A549 (cell line): Measurements from ENCODE around the gene ADGRG2. TPM values are rescaled to one million over a fixed set of nuclear protein-coding genes. Genes with fewer than 3 reads are reported as not detected.
A peak's percentile ranks its signal among the peaks of the same experiment; 100 is the strongest.

ENCODE experiments used
- ATAC-seq, 2 experiments: fragments of 200-7000 bp in 1 of 2; fragments of >200 bp in 1 of 2; cut with Nextera tagmentation in 1 of 2; cut with Tn5 transposase in 1 of 2; 3 replicates each; pipeline versions ENCODE4 v1.8.0 to v1.9.1; 2018 to 2020; ENCODE audit warnings: mild to moderate bottlenecking in 1 of 2, moderate library complexity in 1 of 2
- CTCF ChIA-PET: fragments of 300-600 bp; sonication (Branson Sonifier 250); formaldehyde crosslinking; extraction: SDS; loops from one replicate; lab custom pipeline; 2021; ENCODE audit warnings: antibody characterized with exemption, inconsistent platforms; lab: Yijun Ruan, JAX
- POLR2A ChIA-PET: fragments of 350-600 bp; formaldehyde crosslinking; extraction: SDS; loops from one replicate; lab custom pipeline; 2021; ENCODE audit warnings: antibody characterized with exemption, inconsistent platforms; lab: Yijun Ruan, JAX
- DNase-seq, 2 experiments: peaks; one replicate each; pipeline versions ENCODE4 v3.0.0 to v3.0.0-alpha.2; 2011 to 2016; ENCODE audit warnings: low read depth in 1 of 2, low spot score in 1 of 2
- FAIRE-seq: peaks from 2 replicates; lab custom pipeline; 2011; peaks lifted over from hg19 to GRCh38; lab: Jason Lieb, UNC
- H3K27ac ChIP-seq, 2 experiments: fragments of >200 bp; sonication (Bioruptor Twin); formaldehyde crosslinking; 3 replicates each; pipeline ENCODE4 v1.5.1; 2016 to 2017
- H3K4me1 ChIP-seq: fragments of >200 bp; sonication (Bioruptor Twin); formaldehyde crosslinking; 3 replicates; pipeline ENCODE4 v1.6.1; 2016
- H3K4me2 ChIP-seq: fragments of >200 bp; sonication (Bioruptor Twin); formaldehyde crosslinking; 3 replicates; pipeline ENCODE4 v1.6.1; 2016
- H3K4me3 ChIP-seq: fragments of >200 bp; sonication (Bioruptor Twin); formaldehyde crosslinking; 3 replicates; pipeline ENCODE4 v1.5.1; 2016
- H3K9me3 ChIP-seq: fragments of >200 bp; sonication (Bioruptor Twin); formaldehyde crosslinking; 3 replicates; pipeline ENCODE4 v1.6.1; 2016
- BCL3 ChIP-seq: fragments of >200 bp; sonication (Bioruptor Twin); formaldehyde crosslinking; IDR thresholded peaks from 3 replicates; pipeline ENCODE4 v1.6.1; 2016
- CBX8 ChIP-seq: fragments of 200-600 bp; sonication (generic); IDR thresholded peaks from 2 replicates; pipeline ENCODE4 v1.6.1; 2016
- CEBPB ChIP-seq, 2 experiments: fragments of >200 bp in 1 of 2; sonication (Bioruptor Twin) in 1 of 2; formaldehyde crosslinking in 1 of 2; IDR thresholded peaks; 2 replicates each; pipeline ENCODE4 v1.6.1; 2012 to 2016
- CHD4 ChIP-seq: fragments of 200-600 bp; sonication (generic); IDR thresholded peaks from 2 replicates; pipeline ENCODE4 v1.6.1; 2016; ENCODE audit warnings: antibody characterized with exemption, mild to moderate bottlenecking, borderline replicate concordance
- CTCF ChIP-seq: fragments of >200 bp; sonication (Bioruptor Twin); formaldehyde crosslinking; IDR thresholded peaks from 3 replicates; pipeline ENCODE4 v1.5.1; 2016
- ELK1 ChIP-seq: fragments of 150-350 bp; IDR thresholded peaks from 2 replicates; pipeline ENCODE4 v1.6.1; 2014; ENCODE audit warnings: low read depth, mild to moderate bottlenecking, low read length
- ESRRA ChIP-seq: fragments of 150-350 bp; IDR thresholded peaks from 2 replicates; pipeline ENCODE4 v1.6.1; 2014; ENCODE audit warnings: mild to moderate bottlenecking, low read length, borderline replicate concordance
- FOSL2 ChIP-seq, 2 experiments: fragments of 450-650 bp in 1 of 2; fragments of >200 bp in 1 of 2; sonication (Bioruptor Twin) in 1 of 2; formaldehyde crosslinking; IDR thresholded peaks; 2 replicates each; pipeline versions ENCODE4 v1.5.0 to v1.6.1; 2016 to 2020; ENCODE audit warnings: mild to moderate bottlenecking in 1 of 2, moderate library complexity in 1 of 2
- FOXS1 ChIP-seq: fragments of 250-450 bp; sonication (Bioruptor Pico); IDR thresholded peaks from 2 replicates; pipeline ENCODE4 v1.5.0; 2020; ENCODE audit warnings: mild to moderate bottlenecking, moderate library complexity
- HEYL ChIP-seq: fragments of 250-450 bp; sonication (Bioruptor Pico); IDR thresholded peaks from 2 replicates; pipeline ENCODE4 v1.8.0; 2021; ENCODE audit warnings: mild to moderate bottlenecking, moderate library complexity
- HOXB13 ChIP-seq: fragments of 250-450 bp; sonication (Bioruptor Pico); IDR thresholded peaks from 2 replicates; pipeline ENCODE4 v1.5.0; 2020; ENCODE audit warnings: low read depth, mild to moderate bottlenecking, moderate library complexity
- HOXB5 ChIP-seq: fragments of 250-450 bp; sonication (Bioruptor Pico); IDR thresholded peaks from 2 replicates; pipeline ENCODE4 v1.5.0; 2020; ENCODE audit warnings: mild to moderate bottlenecking, moderate library complexity
- JUN ChIP-seq, 2 experiments: fragments of >200 bp; sonication (Bioruptor Twin); formaldehyde crosslinking; IDR thresholded peaks; 2 replicates in 1 of 2; 3 replicates in 1 of 2; pipeline ENCODE4 v1.6.1; 2016 to 2017
- JUNB ChIP-seq: fragments of >200 bp; sonication (Bioruptor Twin); formaldehyde crosslinking; IDR thresholded peaks from 2 replicates; pipeline ENCODE4 v1.6.1; 2016
- KDM1A ChIP-seq: fragments of 200-600 bp; sonication (generic); IDR thresholded peaks from 2 replicates; pipeline ENCODE4 v1.6.1; 2016; ENCODE audit warnings: low read depth, mild to moderate bottlenecking
- MAFK ChIP-seq: fragments of 450-650 bp; IDR thresholded peaks from 2 replicates; pipeline ENCODE4 v1.6.1; 2014; ENCODE audit not compliant: partially characterized antibody
- MAZ ChIP-seq: fragments of 150-350 bp; IDR thresholded peaks from 2 replicates; pipeline ENCODE4 v1.6.1; 2014; ENCODE audit warnings: antibody characterized with exemption, low read depth, low read length, borderline replicate concordance
- MYC ChIP-seq: IDR thresholded peaks from 2 replicates; pipeline ENCODE4 v1.6.1; 2012; ENCODE audit warnings: mild to moderate bottlenecking, inconsistent platforms, low read length, improper control_type of control experiment, borderline replicate concordance
- NR3C1 ChIP-seq: fragments of >200 bp; sonication (Bioruptor Twin); formaldehyde crosslinking; IDR thresholded peaks from 3 replicates; pipeline ENCODE4 v1.6.1; 2017
- RARB ChIP-seq: fragments of 250-450 bp; sonication (Bioruptor Pico); IDR thresholded peaks from 2 replicates; pipeline ENCODE4 v1.8.0; 2021; ENCODE audit warnings: mild to moderate bottlenecking, moderate library complexity
- TP53 ChIP-seq: fragments of 250-450 bp; sonication (Bioruptor Pico); IDR thresholded peaks from 2 replicates; pipeline ENCODE4 v1.5.0; 2021; ENCODE audit warnings: mild to moderate bottlenecking, moderate library complexity
- ZC3H11A ChIP-seq: fragments of 450-650 bp; IDR thresholded peaks from 2 replicates; pipeline ENCODE4 v1.6.1; 2014; ENCODE audit warnings: antibody characterized with exemption, mild to moderate bottlenecking
- WGBS: methylation state at CpG from one replicate; pipeline ENCODE4 v1.1.6; 2017; ENCODE audit errors: missing lambda C conversion rate; 5-methylcytosine and 5-hydroxymethylcytosine counted together
- polyA plus RNA-seq, 4 experiments: library from polyadenylated mRNA; depleted of rRNA in 3 of 4; stranded (reverse); fragments of >200 nt; fragmentation: RNase III in 1 of 4; extraction: RNeasy Plus Mini Kit Qiagen cat#74134 plus additional on column Dnase treatment in 1 of 4; gene quantifications; 2 replicates in 3 of 4; 3 replicates in 1 of 4; pipeline ENCODE4 v1.2.3, GENCODE V29; 2011 to 2017
- TF ChIP-seq, protein P1 (sequence below): fragments of >200 bp; sonication (Bioruptor Twin); formaldehyde crosslinking; IDR thresholded peaks from 2 replicates; pipeline ENCODE4 v1.6.1; 2016
- TF ChIP-seq, protein P2 (sequence below): fragments of 250-450 bp; sonication (Bioruptor Pico); IDR thresholded peaks from 2 replicates; pipeline ENCODE4 v1.5.0; 2020; ENCODE audit warnings: low read depth, mild to moderate bottlenecking, moderate library complexity

Gene ADGRG2
- polyA plus RNA-seq, 2 of the 4 experiments (the other 2 are of a cell fraction): 5.2 to 10.3 TPM

- TF ChIP-seq, protein P1, sequence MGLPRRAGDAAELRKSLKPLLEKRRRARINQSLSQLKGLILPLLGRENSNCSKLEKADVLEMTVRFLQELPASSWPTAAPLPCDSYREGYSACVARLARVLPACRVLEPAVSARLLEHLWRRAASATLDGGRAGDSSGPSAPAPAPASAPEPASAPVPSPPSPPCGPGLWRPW: peak; percentile 72
- TF ChIP-seq, all 56 proteins: peak for 8
These were observed 127.6 kb downstream of the ADGRG2 start (continued) for GRCh38 chrX:18994713-18995112.

- no peak for ATAC-seq
- WGBS: 39% methylated on average over 7 of the region's 7 CpGs
- ChIA-PET CTCF (interaction anchor here (1.0 to 1.5 kb wide), 3 partner anchors 21 to 61 kb away, joined by 3 to 4 read pairs (median 3); no protein-coding TSS in a partner anchor), POLR2A (no interaction called here)
- FAIRE-seq: peak; percentile 13
- TF ChIP-seq JUNB: 0 out of 2 replicates have a peak, but pooled peaks have one; percentile 24
- no peak for TF ChIP-seq FOSL2 (IDR thresholded peaks at IDR 0.05)
- peak; percentile 20; the same call in 1 of the 2 replicates for TF ChIP-seq FOSL2 (CRISPR knock-in tag; IDR thresholded peaks at IDR 0.05)
- no peak for TF ChIP-seq KDM1A
- Histone ChIP-seq H3K9me3 (no peaks in the 10 kb centered on the region), H3K4me2 (peak overlapping the region; percentile 82), H3K4me3 (no peak overlapping the region), H3K4me1 (peaks cover 54% of the 10 kb centered on the region), H3K27ac (peak overlapping the region; percentile 79 to 80)
- peak in 1 of 2 experiments; percentile 35 for DNase-seq
These were observed 129.4 kb downstream of the ADGRG2 start for GRCh38 chrX:18992829-18993228.

GRCh38 chrX:18985186-18985435, 137.2 kb downstream of the ADGRG2 start:
- POLR2A ChIA-PET: interaction anchor here (1.3 to 1.5 kb wide), 2 partner anchors 10 to 17 kb away, joined by 4 to 14 read pairs; no protein-coding TSS in a partner anchor
- Histone ChIP-seq H3K27ac (peak overlapping the region; percentile 96 to 99), H3K4me2 (peak overlapping the region; percentile 85), H3K9me3 (no peaks in the 10 kb centered on the region), H3K4me1 (peaks cover 24% of the 10 kb centered on the region), H3K4me3 (peak overlapping the region; percentile 82)
- CTCF ChIA-PET: interaction anchor here (1.1 kb wide), 1 partner anchor 21 kb away, joined by 5 read pairs; no protein-coding TSS in a partner anchor
- FAIRE-seq (no peak), ATAC-seq (peak in 1 of 2 experiments; percentile 7; a peak in 3 of 6 replicates), DNase-seq (peak in 1 of 2 experiments; percentile 10)
- TF ChIP-seq, protein P2, sequence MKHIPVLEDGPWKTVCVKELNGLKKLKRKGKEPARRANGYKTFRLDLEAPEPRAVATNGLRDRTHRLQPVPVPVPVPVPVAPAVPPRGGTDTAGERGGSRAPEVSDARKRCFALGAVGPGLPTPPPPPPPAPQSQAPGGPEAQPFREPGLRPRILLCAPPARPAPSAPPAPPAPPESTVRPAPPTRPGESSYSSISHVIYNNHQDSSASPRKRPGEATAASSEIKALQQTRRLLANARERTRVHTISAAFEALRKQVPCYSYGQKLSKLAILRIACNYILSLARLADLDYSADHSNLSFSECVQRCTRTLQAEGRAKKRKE: no peak
- TF ChIP-seq JUN (IDR thresholded peaks at IDR 0.05) (0 out of 5 replicates have a peak, but pooled peaks of 1 of the 2 experiments have one; percentile 2), HEYL (CRISPR knock-in tag) (no peak), JUNB (no peak)
- WGBS: 3% methylated on average over 4 of the region's 4 CpGs

GRCh38 chrX:18984381-18985185, 137.7 kb downstream of the ADGRG2 start:
- Histone ChIP-seq H3K4me2 (peak overlapping the region; percentile 85), H3K27ac (peak overlapping the region; percentile 96 to 99), H3K9me3 (no peaks in the 10 kb centered on the region), H3K4me1 (peaks cover 24% of the 10 kb centered on the region), H3K4me3 (peak overlapping the region; percentile 82)
- ATAC-seq: peak; percentile 93 to 94
- 0% methylated on average over 6 of the region's 71 CpGs for WGBS
- CTCF ChIA-PET: interaction anchor here (1.1 kb wide), 1 partner anchor 22 kb away, joined by 5 read pairs; no protein-coding TSS in a partner anchor
- DNase-seq: peak; percentile 81 to 86
- peak; percentile 43 for FAIRE-seq
- POLR2A ChIA-PET: interaction anchor here (1.0 to 1.5 kb wide), 3 partner anchors 10 to 282 kb away, joined by 4 to 14 read pairs (median 4); no protein-coding TSS in a partner anchor
- TF ChIP-seq TP53 (CRISPR knock-in tag) (no peak), HEYL (CRISPR knock-in tag) (no peak), FOXS1 (no peak), HOXB5 (CRISPR knock-in tag) (0 out of 2 replicates have a peak, but pooled peaks have one; percentile 44), RARB (CRISPR knock-in tag) (no peak), ZC3H11A (peak; percentile 9; the same call in 1 of the 2 replicates), ELK1 (no peak), CEBPB (IDR thresholded peaks at IDR 0.05) (no peak), CTCF (peak; percentile 25; the same call in 2 of the 3 replicates), CBX8 (no peak), MYC (no peak), MAZ (no peak), MAFK (no peak), NR3C1 (no peak), FOSL2 (IDR thresholded peaks at IDR 0.05) (no peak), FOSL2 (CRISPR knock-in tag; IDR thresholded peaks at IDR 0.05) (peak; percentile 42), HOXB13 (CRISPR knock-in tag) (no peak), BCL3 (no peak), CHD4 (no peak), ESRRA (no peak)
- TF ChIP-seq, protein P1: no peak
